Neutrophil (primary cell): ENCODE results near the gene UBL5.

Source experiments
- H3K27ac ChIP-seq: fragments of 200-600 bp; sonication (generic); 2 replicates; pipeline ENCODE4 v1.5.1; 2016; ENCODE audit warnings: mild to moderate bottlenecking, moderate library complexity
- H3K27me3 ChIP-seq: fragments of 200-600 bp; sonication (generic); 2 replicates; pipeline ENCODE4 v1.6.0; 2016; ENCODE audit warnings: mild to moderate bottlenecking
- H3K36me3 ChIP-seq: fragments of 200-600 bp; sonication (generic); 2 replicates; pipeline ENCODE4 v1.5.1; 2017
- H3K4me1 ChIP-seq, 2 experiments: fragments of 200-600 bp in 1 of 2; sonication (generic) in 1 of 2; 1 replicate in 1 of 2; 2 replicates in 1 of 2; pipeline versions ENCODE4 v1.5.1 to v1.6.1; 2013 to 2016; ENCODE audit warnings: low read depth in 1 of 2, low read length in 1 of 2, mild to moderate bottlenecking in 1 of 2, moderate library complexity in 1 of 2; ENCODE audit not compliant: control insufficient read depth in 1 of 2, insufficient read depth in 1 of 2
- H3K4me3 ChIP-seq, 2 experiments: fragments of 200-600 bp in 1 of 2; sonication (generic) in 1 of 2; 1 replicate in 1 of 2; 2 replicates in 1 of 2; pipeline ENCODE4 v1.5.1; 2013 to 2016; ENCODE audit warnings: low read depth in 1 of 2, low read length in 1 of 2, mild to moderate bottlenecking in 1 of 2, moderate library complexity in 1 of 2
- H3K9me3 ChIP-seq: fragments of 200-600 bp; sonication (generic); 2 replicates; pipeline ENCODE4 v1.5.1; 2016
- TF ChIP-seq, protein P1 (sequence below): fragments of 200-600 bp; sonication (generic); IDR thresholded peaks from 2 replicates; pipeline ENCODE4 v1.5.1; 2016; ENCODE audit warnings: antibody characterized with exemption

Gene UBL5

GRCh38 chr19:9860407-9860806, 32.7 kb downstream of the UBL5 start:
- TF ChIP-seq, protein P1, sequence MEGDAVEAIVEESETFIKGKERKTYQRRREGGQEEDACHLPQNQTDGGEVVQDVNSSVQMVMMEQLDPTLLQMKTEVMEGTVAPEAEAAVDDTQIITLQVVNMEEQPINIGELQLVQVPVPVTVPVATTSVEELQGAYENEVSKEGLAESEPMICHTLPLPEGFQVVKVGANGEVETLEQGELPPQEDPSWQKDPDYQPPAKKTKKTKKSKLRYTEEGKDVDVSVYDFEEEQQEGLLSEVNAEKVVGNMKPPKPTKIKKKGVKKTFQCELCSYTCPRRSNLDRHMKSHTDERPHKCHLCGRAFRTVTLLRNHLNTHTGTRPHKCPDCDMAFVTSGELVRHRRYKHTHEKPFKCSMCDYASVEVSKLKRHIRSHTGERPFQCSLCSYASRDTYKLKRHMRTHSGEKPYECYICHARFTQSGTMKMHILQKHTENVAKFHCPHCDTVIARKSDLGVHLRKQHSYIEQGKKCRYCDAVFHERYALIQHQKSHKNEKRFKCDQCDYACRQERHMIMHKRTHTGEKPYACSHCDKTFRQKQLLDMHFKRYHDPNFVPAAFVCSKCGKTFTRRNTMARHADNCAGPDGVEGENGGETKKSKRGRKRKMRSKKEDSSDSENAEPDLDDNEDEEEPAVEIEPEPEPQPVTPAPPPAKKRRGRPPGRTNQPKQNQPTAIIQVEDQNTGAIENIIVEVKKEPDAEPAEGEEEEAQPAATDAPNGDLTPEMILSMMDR: no peak
- H3K27ac ChIP-seq: no peak overlapping the region
- no peak overlapping the region for H3K4me3 ChIP-seq
- no peaks in the 10 kb centered on the region for H3K9me3 ChIP-seq
- no peaks in the 10 kb centered on the region for H3K36me3 ChIP-seq
- peaks cover 16% of the 10 kb centered on the region in 2 experiments for H3K4me1 ChIP-seq
- no peaks in the 10 kb centered on the region for H3K27me3 ChIP-seq

GRCh38 chr19:9861503-9861902, 33.8 kb downstream of the UBL5 start:
- peaks cover 16% of the 10 kb centered on the region in 2 experiments for H3K4me1 ChIP-seq
- H3K9me3 ChIP-seq: no peaks in the 10 kb centered on the region
- H3K36me3 ChIP-seq: no peaks in the 10 kb centered on the region
- no peak overlapping the region for H3K4me3 ChIP-seq
- H3K27ac ChIP-seq: no peak overlapping the region
- H3K27me3 ChIP-seq: no peaks in the 10 kb centered on the region
- TF ChIP-seq, protein P1: no peak

DNA sequence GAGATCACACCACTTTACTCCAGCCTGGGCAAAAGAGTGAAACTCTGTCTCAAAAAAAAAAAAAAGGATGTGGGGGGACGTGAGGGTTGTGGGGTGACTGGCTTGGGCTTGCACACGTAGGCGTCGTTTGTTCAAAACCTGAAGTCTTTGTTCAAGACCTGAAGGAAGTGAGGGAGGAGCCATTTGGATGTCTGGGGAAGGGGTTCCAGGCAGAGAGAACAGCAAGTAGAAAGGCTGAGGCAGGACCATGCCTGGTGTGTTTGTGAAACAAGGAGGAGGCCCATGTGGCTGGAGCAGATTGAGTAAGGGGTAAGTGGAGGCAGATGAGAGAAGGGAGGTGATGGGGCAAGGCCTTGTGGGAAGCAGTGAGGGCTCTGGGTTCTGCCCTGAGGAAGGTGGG, 35.2 kb downstream of the UBL5 start:
- Histone ChIP-seq H3K4me3 (no peak overlapping the region), H3K27ac (no peak overlapping the region), H3K9me3 (no peaks in the 10 kb centered on the region), H3K4me1 (peaks cover 8% of the 10 kb centered on the region in 2 experiments), H3K36me3 (no peaks in the 10 kb centered on the region), H3K27me3 (no peaks in the 10 kb centered on the region)
- TF ChIP-seq, protein P1: no peak

DNA sequence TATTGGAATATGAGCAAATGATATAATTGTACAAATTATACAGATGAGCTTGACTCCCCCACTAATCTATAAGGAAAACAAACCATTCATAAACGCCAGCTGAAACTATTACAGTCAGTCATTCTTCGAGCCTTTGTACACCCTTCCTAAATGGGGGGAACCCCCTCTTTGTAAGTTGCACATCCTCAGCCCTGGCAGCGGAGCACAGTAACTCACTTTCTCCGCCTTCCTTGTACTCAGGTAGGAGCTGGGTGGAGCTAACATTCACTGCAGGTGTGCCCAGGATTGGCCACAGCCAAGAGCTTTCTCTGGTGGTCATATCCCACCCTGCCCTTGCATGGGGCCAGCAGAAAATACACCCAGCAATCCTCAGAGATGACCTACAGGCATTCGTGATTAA, 36.0 kb downstream of the UBL5 start:
- Histone ChIP-seq H3K4me3 (no peak overlapping the region), H3K27ac (no peak overlapping the region), H3K4me1 (peaks cover 0 to under 1% of the 10 kb centered on the region in 2 experiments), H3K27me3 (no peaks in the 10 kb centered on the region), H3K36me3 (no peaks in the 10 kb centered on the region), H3K9me3 (no peaks in the 10 kb centered on the region)
- TF ChIP-seq, protein P1: no peak

GRCh38 chr19:9865732-9866501, 38.2 kb downstream of the UBL5 start:
- no peaks in the 10 kb centered on the region for H3K36me3 ChIP-seq
- no peak overlapping the region for H3K27ac ChIP-seq
- no peaks in the 10 kb centered on the region for H3K4me1 ChIP-seq
- TF ChIP-seq, protein P1: no peak
- no peaks in the 10 kb centered on the region for H3K27me3 ChIP-seq
- H3K9me3 ChIP-seq: no peaks in the 10 kb centered on the region
- no peak overlapping the region for H3K4me3 ChIP-seq
